Ovary (tissue), 3 donors: Measurements from ENCODE around the gene UNC93B1.
"Not testable (repeated sequence)": the region's sequence is repeated elsewhere in the genome, so short reads cannot be mapped to it uniquely, and the experiment has no call there.

ENCODE experiments used
- EP300 ChIP-seq: sonication (generic); formaldehyde crosslinking; IDR thresholded peaks from one replicate; pipeline ENCODE4 v1.6.1; 2017; ENCODE audit warnings: antibody characterized with exemption
- POLR2A ChIP-seq: fragments of 450-650 bp; IDR thresholded peaks from one replicate; pipeline ENCODE4 v1.6.1; 2017; ENCODE audit warnings: antibody characterized with exemption, mild to moderate bottlenecking, moderate library complexity
- TF ChIP-seq, protein P1 (sequence below), 3 donors: fragments of 450-650 bp in 2 of 3; fragments of 200-600 bp in 1 of 3; IDR thresholded peaks; one replicate each; pipeline versions ENCODE4 v1.5.1 to v1.8.0; 2016 to 2022; ENCODE audit warnings: antibody characterized with exemption in 3 of 3, mild to moderate bottlenecking in 1 of 3
- donor health status: DM: no; HTN: no; CAD: no.

DNA sequence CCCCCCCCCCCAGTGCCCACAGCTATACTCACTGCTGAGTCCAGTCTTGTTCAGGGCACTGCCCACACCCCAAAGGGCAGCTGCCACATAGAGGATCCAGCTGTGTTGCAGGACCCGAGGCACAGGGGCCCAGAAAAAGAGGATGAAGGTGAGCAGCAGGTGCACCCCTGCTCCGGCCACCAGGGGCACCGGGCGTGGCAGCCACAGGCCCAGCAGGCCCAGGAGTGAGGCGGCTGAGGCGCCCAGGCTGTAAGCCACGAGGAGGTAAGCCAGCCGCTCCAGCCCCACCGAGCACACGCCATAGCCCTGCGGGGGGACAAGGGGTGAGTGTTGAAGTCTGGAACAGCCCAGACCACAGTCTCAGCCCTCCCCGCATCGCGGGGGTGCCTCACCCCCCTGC lies 8.3 kb downstream of the UNC93B1 start:
- TF ChIP-seq, protein P1, sequence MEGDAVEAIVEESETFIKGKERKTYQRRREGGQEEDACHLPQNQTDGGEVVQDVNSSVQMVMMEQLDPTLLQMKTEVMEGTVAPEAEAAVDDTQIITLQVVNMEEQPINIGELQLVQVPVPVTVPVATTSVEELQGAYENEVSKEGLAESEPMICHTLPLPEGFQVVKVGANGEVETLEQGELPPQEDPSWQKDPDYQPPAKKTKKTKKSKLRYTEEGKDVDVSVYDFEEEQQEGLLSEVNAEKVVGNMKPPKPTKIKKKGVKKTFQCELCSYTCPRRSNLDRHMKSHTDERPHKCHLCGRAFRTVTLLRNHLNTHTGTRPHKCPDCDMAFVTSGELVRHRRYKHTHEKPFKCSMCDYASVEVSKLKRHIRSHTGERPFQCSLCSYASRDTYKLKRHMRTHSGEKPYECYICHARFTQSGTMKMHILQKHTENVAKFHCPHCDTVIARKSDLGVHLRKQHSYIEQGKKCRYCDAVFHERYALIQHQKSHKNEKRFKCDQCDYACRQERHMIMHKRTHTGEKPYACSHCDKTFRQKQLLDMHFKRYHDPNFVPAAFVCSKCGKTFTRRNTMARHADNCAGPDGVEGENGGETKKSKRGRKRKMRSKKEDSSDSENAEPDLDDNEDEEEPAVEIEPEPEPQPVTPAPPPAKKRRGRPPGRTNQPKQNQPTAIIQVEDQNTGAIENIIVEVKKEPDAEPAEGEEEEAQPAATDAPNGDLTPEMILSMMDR (IDR thresholded peaks at IDR 0.05) = not testable (repeated sequence)
- TF ChIP-seq POLR2A, EP300: not testable (repeated sequence)
